ENCODE results near the gene PRKN.

Gene PRKN

DNA sequence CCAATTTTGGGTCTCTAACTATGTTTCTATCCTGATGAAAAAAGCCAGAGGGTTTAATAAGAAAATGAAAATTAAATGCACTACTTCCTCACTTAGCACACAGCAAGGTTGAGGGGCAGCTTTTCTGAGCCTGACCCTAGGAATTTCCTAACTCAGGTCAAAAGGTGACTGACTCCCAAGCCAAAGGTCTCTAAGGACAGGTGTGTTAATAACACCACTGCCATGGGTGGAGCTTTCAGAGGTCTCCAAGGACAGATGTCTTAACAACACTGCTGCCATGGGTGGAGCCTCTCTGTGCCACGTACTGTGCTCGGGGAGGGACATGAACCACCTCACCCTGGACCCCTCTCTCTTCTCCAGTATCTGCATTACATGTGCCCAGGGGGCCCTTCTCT, 339.2 kb downstream of the PRKN start:
- H3K36me3 ChIP-seq (replicated peaks; ENCODE audit: insufficient read depth, low read length), result no peaks in the 10 kb centered on the region
- H2AFZ ChIP-seq (ENCODE audit: low read length), result no peak overlapping the region
- DNase-seq, result no peak
- TF ChIP-seq, protein P1, sequence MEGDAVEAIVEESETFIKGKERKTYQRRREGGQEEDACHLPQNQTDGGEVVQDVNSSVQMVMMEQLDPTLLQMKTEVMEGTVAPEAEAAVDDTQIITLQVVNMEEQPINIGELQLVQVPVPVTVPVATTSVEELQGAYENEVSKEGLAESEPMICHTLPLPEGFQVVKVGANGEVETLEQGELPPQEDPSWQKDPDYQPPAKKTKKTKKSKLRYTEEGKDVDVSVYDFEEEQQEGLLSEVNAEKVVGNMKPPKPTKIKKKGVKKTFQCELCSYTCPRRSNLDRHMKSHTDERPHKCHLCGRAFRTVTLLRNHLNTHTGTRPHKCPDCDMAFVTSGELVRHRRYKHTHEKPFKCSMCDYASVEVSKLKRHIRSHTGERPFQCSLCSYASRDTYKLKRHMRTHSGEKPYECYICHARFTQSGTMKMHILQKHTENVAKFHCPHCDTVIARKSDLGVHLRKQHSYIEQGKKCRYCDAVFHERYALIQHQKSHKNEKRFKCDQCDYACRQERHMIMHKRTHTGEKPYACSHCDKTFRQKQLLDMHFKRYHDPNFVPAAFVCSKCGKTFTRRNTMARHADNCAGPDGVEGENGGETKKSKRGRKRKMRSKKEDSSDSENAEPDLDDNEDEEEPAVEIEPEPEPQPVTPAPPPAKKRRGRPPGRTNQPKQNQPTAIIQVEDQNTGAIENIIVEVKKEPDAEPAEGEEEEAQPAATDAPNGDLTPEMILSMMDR (IDR thresholded peaks at IDR 0.05; ENCODE audit: low read length), result no peak
- TF ChIP-seq EZH2phosphoT487 (IDR thresholded peaks at IDR 0.05; ENCODE audit: low read length), result no peak
- no peak for TF ChIP-seq EZH2 (optimal IDR thresholded peaks at IDR 0.05; ENCODE audit: low read depth, low read length)
- H3F3A ChIP-seq (ENCODE audit: insufficient read depth, low read length), result no peaks in the 10 kb centered on the region
- H3K9me2 ChIP-seq (replicated peaks; ENCODE audit: insufficient read depth, low read length), result no peaks in the 10 kb centered on the region
- no peaks in the 10 kb centered on the region for H3K9me3 ChIP-seq (replicated peaks; ENCODE audit: insufficient read depth, low read length)
- H4K20me1 ChIP-seq (ENCODE audit: insufficient read depth, low read length), result no peaks in the 10 kb centered on the region
- H3K4me3 ChIP-seq (ENCODE audit: low read length), result no peak overlapping the region
- H3K9ac ChIP-seq (ENCODE audit: low read length), result no peak overlapping the region
- H3K27me3 ChIP-seq (replicated peaks; ENCODE audit: insufficient read depth, low read length), result no peaks in the 10 kb centered on the region
- H3K4me1 ChIP-seq (ENCODE audit: low read length), result no peaks in the 10 kb centered on the region
- H3K79me2 ChIP-seq (ENCODE audit: low read length), result no peaks in the 10 kb centered on the region
- H3K4me2 ChIP-seq (ENCODE audit: low read depth, low read length), result no peak overlapping the region
- H3K27ac ChIP-seq (ENCODE audit: low read length), result no peak overlapping the region

DNA sequence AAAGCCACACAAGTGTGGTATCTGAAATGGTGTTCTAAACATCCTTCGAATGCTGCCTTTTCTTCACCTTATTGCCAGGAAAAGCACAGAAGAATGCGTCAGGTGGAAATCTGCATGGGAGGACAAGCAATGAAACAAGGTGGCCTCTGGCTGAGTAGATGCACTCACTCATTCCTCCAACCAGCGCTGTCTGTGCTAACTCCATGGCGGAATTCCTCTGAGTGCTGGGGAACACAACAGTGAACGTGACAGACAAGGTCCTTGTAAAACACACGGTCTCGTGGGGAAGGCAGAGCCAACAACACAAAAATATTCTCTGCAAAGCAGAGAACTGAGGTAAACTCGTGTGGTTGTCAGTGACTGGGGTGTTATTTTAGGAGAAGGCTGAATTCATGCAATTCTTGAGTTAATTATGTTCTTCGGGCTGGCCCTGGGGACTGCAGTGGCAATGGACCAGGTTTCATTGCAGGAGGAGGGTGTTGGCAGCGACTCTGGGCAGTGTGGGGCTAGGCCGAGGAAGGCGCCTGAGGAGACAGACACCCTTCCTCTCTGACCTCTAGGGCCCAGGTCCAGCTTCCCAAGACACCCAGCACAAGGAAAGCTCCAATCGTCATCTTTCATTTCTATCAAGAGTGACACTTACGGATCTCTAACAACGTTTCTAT, 339.7 kb downstream of the PRKN start:
- Histone ChIP-seq H4K20me1 (ENCODE audit: insufficient read depth, low read length) (no peaks in the 10 kb centered on the region), H3K4me1 (ENCODE audit: low read length) (no peaks in the 10 kb centered on the region), H3K27ac (ENCODE audit: low read length) (no peak overlapping the region), H3K27me3 (replicated peaks; ENCODE audit: insufficient read depth, low read length) (no peaks in the 10 kb centered on the region), H3K9me2 (replicated peaks; ENCODE audit: insufficient read depth, low read length) (no peaks in the 10 kb centered on the region), H3K9ac (ENCODE audit: low read length) (no peak overlapping the region), H3F3A (ENCODE audit: insufficient read depth, low read length) (no peaks in the 10 kb centered on the region), H3K9me3 (replicated peaks; ENCODE audit: insufficient read depth, low read length) (no peaks in the 10 kb centered on the region), H3K4me2 (ENCODE audit: low read depth, low read length) (no peak overlapping the region), H3K36me3 (replicated peaks; ENCODE audit: insufficient read depth, low read length) (no peaks in the 10 kb centered on the region), H3K79me2 (ENCODE audit: low read length) (no peaks in the 10 kb centered on the region), H3K4me3 (ENCODE audit: low read length) (no peak overlapping the region), H2AFZ (ENCODE audit: low read length) (no peak overlapping the region)
- TF ChIP-seq EZH2 (optimal IDR thresholded peaks at IDR 0.05; ENCODE audit: low read depth, low read length), result no peak
- no peak for TF ChIP-seq EZH2phosphoT487 (IDR thresholded peaks at IDR 0.05; ENCODE audit: low read length)
- TF ChIP-seq, protein P1 (IDR thresholded peaks at IDR 0.05; ENCODE audit: low read length), result no peak
- DNase-seq, result no peak

DNA sequence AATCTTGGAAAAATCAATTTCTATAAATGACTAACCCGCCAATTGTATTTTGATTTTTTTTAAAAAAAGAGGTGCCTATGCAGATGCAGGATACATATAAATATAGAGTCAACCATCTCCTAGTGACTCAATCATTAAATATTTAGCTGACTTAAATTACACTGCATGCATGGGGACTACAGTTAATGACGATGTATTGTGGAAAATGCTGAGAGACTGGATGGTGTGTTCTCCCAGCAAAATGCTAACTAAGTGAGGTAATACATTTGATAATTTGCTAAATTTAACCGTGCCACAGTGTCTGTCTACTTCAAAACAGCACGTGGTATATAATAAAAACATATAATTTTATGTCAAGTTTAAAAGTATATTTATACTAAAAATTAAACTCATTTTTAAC, 341.6 kb downstream of the PRKN start:
- Histone ChIP-seq H3K9ac (ENCODE audit: low read length) (no peak overlapping the region), H4K20me1 (ENCODE audit: insufficient read depth, low read length) (no peaks in the 10 kb centered on the region), H3F3A (ENCODE audit: insufficient read depth, low read length) (no peaks in the 10 kb centered on the region), H3K36me3 (replicated peaks; ENCODE audit: insufficient read depth, low read length) (no peaks in the 10 kb centered on the region), H3K9me3 (replicated peaks; ENCODE audit: insufficient read depth, low read length) (no peaks in the 10 kb centered on the region), H3K79me2 (ENCODE audit: low read length) (no peaks in the 10 kb centered on the region), H3K4me1 (ENCODE audit: low read length) (no peaks in the 10 kb centered on the region), H2AFZ (ENCODE audit: low read length) (no peak overlapping the region), H3K27ac (ENCODE audit: low read length) (no peak overlapping the region), H3K9me2 (replicated peaks; ENCODE audit: insufficient read depth, low read length) (no peaks in the 10 kb centered on the region), H3K4me2 (ENCODE audit: low read depth, low read length) (no peak overlapping the region), H3K27me3 (replicated peaks; ENCODE audit: insufficient read depth, low read length) (no peaks in the 10 kb centered on the region), H3K4me3 (ENCODE audit: low read length) (no peak overlapping the region)
- TF ChIP-seq EZH2 (optimal IDR thresholded peaks at IDR 0.05; ENCODE audit: low read depth, low read length) (no peak), EZH2phosphoT487 (IDR thresholded peaks at IDR 0.05; ENCODE audit: low read length) (no peak)
- TF ChIP-seq, protein P1 (IDR thresholded peaks at IDR 0.05; ENCODE audit: low read length), result no peak
- DNase-seq, result no peak
